HG02943 (cell line): Measurements from ENCODE around the gene FAF1.

Experiments used
- ATAC-seq: cut with Tn5 transposase; IDR thresholded peaks from one replicate; pipeline ENCODE4 v1.9.1; 2021; ENCODE audit warnings: mild to moderate bottlenecking, low read depth, moderate library complexity; ENCODE audit not compliant: unreplicated experiment

Gene FAF1

GRCh38 chr1:50659107-50659662 is 300.9 kb downstream of the FAF1 start:
- no peak for ATAC-seq

DNA sequence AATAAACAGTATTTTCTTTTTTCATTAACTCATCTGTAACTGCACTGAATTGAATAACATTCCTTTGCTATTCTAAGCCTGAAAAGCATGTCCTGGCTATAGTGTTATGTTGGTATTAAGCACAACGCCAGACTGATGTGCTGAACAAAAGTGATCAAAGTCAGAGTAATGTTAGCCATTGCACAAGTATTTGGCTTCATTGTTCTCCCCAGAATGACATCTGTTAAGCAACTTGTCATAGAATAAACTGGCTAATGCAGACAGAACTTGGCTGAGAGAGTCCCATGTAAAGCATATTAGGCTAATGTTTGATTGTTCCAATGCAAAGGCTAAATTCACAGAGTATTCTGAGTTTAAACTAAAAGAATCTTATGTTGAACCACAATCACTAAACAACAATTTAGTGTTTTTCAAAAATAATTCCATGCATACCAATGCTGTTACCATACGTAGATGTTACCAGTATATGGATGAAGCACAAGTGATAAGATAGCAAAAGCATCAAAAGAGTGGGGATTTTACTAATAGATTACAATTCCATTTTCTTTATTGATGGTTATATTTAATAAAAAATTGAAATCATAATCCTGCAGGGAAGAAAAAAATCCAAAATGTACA is 301.5 kb downstream of the FAF1 start:
- no peak for ATAC-seq

DNA sequence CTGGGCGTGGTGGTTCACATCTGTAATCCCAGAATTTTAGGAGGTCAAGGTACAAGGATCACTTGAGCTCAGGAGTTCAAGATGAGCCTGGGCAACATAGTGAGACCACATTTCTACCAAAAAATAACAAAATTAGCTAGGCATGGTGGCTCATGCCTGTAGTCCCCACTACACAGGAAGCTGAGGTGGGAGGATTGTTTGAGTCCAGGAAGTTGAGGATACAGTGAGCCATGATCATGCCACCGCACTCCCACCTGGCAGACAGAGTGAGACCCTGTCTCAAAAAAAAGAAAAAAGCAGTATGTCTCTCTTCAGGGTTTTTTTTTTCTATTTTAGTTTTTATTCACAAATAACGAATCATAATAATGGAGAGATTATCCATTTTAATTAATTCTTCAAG is 303.1 kb downstream of the FAF1 start:
- ATAC-seq = no peak

DNA sequence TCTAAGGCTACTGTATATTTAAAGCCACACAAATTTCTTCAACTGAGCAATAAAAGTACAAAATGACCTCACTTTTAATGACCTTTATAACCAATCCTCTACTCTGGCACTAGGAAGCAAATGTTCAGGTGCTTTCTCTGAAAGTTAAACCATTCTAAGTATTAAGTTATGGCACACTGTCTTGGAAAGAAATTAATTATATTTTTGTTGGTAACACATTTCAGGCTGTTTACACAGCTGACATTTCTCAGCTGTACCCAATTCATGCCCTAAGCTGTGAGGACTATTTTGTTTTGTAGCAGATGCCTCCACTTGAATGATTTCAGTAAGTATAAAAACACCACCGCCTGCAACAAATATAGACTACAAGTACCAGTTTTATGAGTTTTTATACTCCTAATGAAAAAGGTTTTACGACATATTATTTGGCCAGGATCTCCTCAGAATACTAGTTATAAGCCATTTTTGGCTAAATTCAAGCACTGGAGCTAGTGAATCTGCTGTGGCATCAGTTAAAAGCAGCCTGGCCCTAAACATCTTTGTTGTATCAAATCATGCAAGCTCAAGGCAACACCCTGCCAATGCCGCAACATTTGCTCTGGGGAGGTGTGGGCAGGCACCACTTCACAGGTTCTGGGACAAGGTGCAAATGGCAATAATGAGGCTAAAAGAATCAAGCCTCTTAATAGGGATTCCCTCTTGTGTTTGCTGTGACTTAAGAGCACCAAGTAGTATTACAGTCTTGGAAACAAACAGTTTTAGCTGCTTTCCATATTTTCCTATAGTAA is 308.4 kb downstream of the FAF1 start:
- no peak for ATAC-seq

DNA sequence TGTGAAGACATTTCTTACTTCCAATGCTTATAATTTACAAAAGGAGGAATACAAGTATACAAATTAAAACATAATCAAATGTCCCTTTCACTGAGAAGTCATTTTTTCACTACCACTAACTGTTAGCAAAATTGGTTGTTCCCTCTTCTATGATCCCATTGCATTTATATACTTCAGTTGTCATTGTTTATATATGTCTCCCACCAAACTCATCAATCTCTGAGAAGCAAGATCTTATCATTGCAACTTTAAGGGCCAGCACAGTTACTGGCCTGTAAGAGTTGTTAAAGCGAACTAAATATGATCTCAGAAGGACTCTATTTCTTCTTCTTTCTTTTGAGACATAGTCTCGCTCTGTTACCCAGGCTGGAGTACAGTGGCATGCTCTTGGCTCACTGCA is 313.5 kb downstream of the FAF1 start:
- ATAC-seq = no peak

DNA sequence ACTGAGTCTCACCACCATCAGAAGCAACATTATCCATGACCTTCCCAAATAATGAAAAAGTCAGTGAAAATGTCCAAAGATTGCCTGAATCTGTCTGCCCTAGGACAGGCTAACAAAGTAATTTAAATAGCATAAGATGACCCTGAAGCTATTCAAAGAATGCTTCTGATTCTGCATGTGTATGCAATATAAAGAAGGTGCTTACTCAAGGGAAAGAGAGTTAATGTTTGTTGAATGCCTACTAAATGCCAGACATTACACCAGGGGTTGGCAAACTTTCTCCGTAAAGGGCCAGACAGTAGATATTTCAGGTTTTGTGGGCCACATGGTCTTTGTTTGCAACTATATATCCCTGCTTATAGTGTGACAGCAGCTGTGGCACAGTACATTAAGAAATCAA is 314.9 kb downstream of the FAF1 start:
- ATAC-seq = no peak

DNA sequence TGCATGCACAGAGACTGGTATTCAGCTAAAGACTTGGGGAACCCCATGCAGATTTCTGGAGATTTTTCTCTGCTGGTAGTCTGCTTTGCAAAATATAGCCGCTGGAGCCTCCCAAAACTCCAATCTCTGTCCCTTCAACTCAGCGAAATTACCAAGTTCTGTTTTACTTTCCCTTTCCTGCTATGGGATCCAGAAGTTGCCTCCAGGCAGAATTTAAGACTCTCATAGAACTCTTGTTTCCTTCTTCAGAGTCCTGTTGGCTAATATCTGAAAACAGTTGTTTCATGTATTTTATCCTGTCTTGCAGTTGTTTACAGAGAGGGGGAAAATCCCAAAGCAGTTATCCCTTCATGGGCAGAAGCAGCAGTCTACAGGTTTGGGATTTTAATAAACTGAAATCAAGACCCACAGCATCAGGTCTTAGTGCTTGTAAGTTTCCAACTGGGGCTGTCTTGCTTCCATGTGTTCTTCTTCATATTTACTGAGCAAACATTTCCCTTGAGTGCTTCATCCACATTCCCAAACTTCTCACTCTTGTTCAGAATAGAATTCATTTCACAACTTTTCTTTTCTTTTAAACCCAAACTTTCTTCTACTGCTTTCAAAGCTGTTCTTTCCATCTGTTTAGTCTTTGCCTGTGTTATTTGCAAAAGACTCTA is 315.5 kb downstream of the FAF1 start:
- no peak for ATAC-seq

GRCh38 chr1:50637460-50637859 is 322.6 kb downstream of the FAF1 start:
- ATAC-seq = no peak

DNA sequence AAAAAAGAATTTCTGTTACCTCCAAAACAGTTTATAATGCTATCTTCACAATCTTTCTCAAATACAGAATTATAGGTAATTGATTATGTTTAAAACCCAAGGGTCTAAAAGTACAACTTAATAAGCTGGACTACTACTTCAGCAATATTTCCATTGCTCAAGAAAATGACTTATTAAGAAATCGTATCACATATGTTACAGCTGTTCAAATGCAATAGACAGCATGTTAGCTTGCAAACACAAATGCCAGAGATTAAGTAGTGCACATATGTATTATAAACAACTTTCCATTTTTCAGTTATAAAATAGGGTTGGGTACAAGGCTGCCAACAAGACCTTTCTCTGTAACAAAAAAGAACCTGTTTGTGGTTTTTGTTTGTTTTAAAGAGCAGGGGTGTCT is 325.8 kb downstream of the FAF1 start:
- no peak for ATAC-seq

- ATAC-seq = no peak
Measured at GRCh38 chr1:50633465-50633864, 326.6 kb downstream of the FAF1 start.

GRCh38 chr1:50631161-50631560 is 328.9 kb downstream of the FAF1 start:
- no peak for ATAC-seq

GRCh38 chr1:50622259-50622658 is 337.8 kb downstream of the FAF1 start:
- no peak for ATAC-seq

GRCh38 chr1:50620680-50621329 is 339.3 kb downstream of the FAF1 start:
- ATAC-seq = no peak

- no peak for ATAC-seq
Measured at GRCh38 chr1:50615036-50615750, 344.9 kb downstream of the FAF1 start.

DNA sequence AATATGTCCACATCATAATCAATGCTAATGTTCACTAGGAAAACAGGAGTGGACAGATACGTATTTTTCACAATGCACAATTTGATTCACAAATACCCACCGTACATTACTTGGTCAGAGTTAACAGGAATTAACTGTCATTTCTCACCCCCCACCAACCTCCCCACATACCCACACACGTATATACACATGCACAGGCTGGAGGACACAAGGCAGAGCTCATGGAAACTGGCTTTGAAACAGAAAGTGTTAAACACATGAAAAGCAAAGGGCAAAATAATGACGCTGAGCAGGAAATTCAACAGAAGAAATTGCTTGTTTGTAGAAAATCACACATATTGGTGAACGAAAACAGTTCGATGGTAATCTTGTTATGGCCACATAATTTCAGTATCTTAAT is 348.4 kb downstream of the FAF1 start:
- ATAC-seq = no peak

GRCh38 chr1:50610563-50610962 is 349.5 kb downstream of the FAF1 start:
- no peak for ATAC-seq

- ATAC-seq = no peak
Measured at GRCh38 chr1:50609508-50609907, 350.6 kb downstream of the FAF1 start.

DNA sequence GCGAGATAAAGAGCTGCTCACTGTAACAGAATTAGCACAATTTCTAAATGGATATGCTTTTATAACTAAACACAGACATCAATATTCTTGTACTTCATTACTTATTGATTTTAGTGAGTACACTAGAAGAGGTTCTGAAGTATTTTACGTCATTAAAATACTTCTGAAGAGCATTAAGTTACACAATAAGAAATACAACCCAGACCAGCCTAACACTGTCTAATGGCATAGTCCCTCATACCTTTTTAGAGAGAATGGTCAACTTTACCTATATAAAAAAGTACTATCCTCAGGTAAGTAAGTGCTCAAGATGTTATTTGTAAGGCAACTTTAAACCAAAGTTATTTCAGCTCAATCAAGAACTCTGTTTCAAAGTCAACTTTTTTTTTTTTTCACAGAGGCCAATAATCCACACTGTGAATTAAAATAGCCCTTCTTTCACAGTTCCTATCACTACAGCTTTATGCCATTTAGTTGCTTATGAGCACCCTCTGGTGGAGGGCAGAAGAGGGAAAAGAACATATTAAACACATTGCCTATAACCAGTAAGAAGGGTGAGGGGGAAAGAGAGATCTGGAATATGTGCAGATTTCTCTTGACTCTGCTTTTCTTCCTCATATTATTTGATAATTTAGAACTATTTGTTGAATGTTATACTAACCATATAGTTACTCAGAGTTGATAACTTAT is 354.7 kb downstream of the FAF1 start:
- no peak for ATAC-seq

GRCh38 chr1:50604580-50604979 is 355.5 kb downstream of the FAF1 start:
- no peak for ATAC-seq
